ENCODE measurements around the gene RFPL3. TPM values are rescaled to one million over a fixed set of nuclear protein-coding genes. Genes with fewer than 3 reads are reported as not detected.

Gene RFPL3
- total and polyA plus RNA-seq, 10 of the 15 experiments (the other 5 are each of a cell fraction or from before 2014, with no cell fraction given), result not detected

DNA sequence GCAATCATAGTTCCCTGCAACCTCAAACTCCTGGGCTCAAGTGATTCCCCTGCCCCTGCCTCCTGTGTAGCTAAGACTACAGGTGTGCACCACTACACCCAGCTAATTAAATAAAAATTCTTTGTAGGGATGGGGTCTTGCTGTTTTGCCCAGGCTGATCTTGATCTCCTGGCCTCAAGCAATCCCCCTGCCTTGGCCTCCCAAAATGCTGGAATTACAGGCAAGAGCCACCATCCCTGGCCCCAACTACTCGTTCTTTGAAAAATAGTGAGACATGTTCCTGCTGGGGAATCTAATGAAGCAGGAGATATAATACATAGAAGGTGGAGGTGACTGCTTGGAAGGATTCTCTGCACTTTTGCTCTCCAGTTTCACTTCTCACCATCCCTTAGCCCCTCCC is 40.1 kb upstream of the RFPL3 start:
- DNase-seq (ENCODE audit: low read depth, low spot score) (no peak), FAIRE-seq (no peak), ATAC-seq (no peak)
- Histone ChIP-seq H3K27ac (ENCODE audit: control insufficient read depth, insufficient read depth) (no peak overlapping the region), H3K4me1 (ENCODE audit: control insufficient read depth, insufficient read depth, low read length) (no peaks in the 10 kb centered on the region), H3K36me3 (ENCODE audit: control insufficient read depth in 2 of 2, insufficient read depth in 2 of 2, low read length in 1 of 2) (no peaks in the 10 kb centered on the region), H3K79me2 (ENCODE audit: control insufficient read depth, insufficient read depth, low read length) (no peaks in the 10 kb centered on the region), H3K27me3 (replicated peaks in 1 of 2; ENCODE audit: control insufficient read depth in 2 of 2, insufficient read depth in 2 of 2, low read length in 1 of 2) (no peaks in the 10 kb centered on the region), H3K4me2 (ENCODE audit: control insufficient read depth, insufficient read depth) (no peak overlapping the region), H3K9me3 (replicated peaks; ENCODE audit: control insufficient read depth, insufficient read depth, low read length) (no peaks in the 10 kb centered on the region), H3K4me3 (no peak overlapping the region), H2AFZ (ENCODE audit: control insufficient read depth, low read depth, low read length) (no peak overlapping the region), H4K20me1 (ENCODE audit: control insufficient read depth, insufficient read depth) (no peaks in the 10 kb centered on the region), H3K9ac (ENCODE audit: control insufficient read depth, insufficient read depth, low read length) (no peak overlapping the region)
- BruUV-seq (replicated peaks), result no TSS peak
- ChIA-PET RAD21 (ENCODE audit: unreplicated experiment) (no interaction called here), CTCF (interaction anchor here (0.5 kb wide), 1 partner anchor 337 kb away, joined by 3 read pairs; no protein-coding TSS in a partner anchor), SMC1A (ENCODE audit: uncharacterized antibody, unreplicated experiment) (no interaction called here), POLR2A (no interaction called here)
- intact Hi-C loops (cut with micrococcal nuclease; ENCODE audit: unreplicated experiment), result no loop called here
- 0% methylated on average over 1 of the region's 1 CpG for WGBS (ENCODE audit: insufficient coverage, insufficient replicate concordance, low lambda C conversion rate, missing lambda C conversion rate)
- in situ Hi-C loops (cut with MboI), result no loop called here
- no peak for TF ChIP-seq USF1 (IDR thresholded peaks at IDR 0.05; ENCODE audit: borderline replicate concordance, extremely low read length, insufficient read depth, low read depth, low read length)
- TF ChIP-seq NBN (IDR thresholded peaks at IDR 0.05), result no peak
- TF ChIP-seq NFXL1 (IDR thresholded peaks at IDR 0.05; ENCODE audit: borderline replicate concordance), result no peak
- no peak for TF ChIP-seq SKIL (IDR thresholded peaks at IDR 0.05; ENCODE audit: low read depth, poor library complexity, severe bottlenecking)
- TF ChIP-seq, protein P1, sequence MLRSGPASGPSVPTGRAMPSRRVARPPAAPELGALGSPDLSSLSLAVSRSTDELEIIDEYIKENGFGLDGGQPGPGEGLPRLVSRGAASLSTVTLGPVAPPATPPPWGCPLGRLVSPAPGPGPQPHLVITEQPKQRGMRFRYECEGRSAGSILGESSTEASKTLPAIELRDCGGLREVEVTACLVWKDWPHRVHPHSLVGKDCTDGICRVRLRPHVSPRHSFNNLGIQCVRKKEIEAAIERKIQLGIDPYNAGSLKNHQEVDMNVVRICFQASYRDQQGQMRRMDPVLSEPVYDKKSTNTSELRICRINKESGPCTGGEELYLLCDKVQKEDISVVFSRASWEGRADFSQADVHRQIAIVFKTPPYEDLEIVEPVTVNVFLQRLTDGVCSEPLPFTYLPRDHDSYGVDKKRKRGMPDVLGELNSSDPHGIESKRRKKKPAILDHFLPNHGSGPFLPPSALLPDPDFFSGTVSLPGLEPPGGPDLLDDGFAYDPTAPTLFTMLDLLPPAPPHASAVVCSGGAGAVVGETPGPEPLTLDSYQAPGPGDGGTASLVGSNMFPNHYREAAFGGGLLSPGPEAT (IDR thresholded peaks at IDR 0.05; ENCODE audit: low read depth), result no peak
- TF ChIP-seq ATF2 (IDR thresholded peaks at IDR 0.05; ENCODE audit: low read length), result no peak
- TF ChIP-seq EP300 (IDR thresholded peaks at IDR 0.05; ENCODE audit: borderline replicate concordance in 1 of 2, control insufficient read depth in 1 of 2, low read depth in 2 of 2, low read length in 2 of 2), result no peak
- no peak for TF ChIP-seq CBX3 (IDR thresholded peaks at IDR 0.05; ENCODE audit: borderline replicate concordance, low read depth)
- TF ChIP-seq MEF2B (IDR thresholded peaks at IDR 0.05; ENCODE audit: partially characterized antibody, poor library complexity, severe bottlenecking), result no peak
- no peak for TF ChIP-seq NRF1 (conservative IDR thresholded peaks at IDR 0.05; ENCODE audit: low read depth, low read length)
- TF ChIP-seq, protein P2, sequence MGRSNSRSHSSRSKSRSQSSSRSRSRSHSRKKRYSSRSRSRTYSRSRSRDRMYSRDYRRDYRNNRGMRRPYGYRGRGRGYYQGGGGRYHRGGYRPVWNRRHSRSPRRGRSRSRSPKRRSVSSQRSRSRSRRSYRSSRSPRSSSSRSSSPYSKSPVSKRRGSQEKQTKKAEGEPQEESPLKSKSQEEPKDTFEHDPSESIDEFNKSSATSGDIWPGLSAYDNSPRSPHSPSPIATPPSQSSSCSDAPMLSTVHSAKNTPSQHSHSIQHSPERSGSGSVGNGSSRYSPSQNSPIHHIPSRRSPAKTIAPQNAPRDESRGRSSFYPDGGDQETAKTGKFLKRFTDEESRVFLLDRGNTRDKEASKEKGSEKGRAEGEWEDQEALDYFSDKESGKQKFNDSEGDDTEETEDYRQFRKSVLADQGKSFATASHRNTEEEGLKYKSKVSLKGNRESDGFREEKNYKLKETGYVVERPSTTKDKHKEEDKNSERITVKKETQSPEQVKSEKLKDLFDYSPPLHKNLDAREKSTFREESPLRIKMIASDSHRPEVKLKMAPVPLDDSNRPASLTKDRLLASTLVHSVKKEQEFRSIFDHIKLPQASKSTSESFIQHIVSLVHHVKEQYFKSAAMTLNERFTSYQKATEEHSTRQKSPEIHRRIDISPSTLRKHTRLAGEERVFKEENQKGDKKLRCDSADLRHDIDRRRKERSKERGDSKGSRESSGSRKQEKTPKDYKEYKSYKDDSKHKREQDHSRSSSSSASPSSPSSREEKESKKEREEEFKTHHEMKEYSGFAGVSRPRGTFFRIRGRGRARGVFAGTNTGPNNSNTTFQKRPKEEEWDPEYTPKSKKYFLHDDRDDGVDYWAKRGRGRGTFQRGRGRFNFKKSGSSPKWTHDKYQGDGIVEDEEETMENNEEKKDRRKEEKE (IDR thresholded peaks at IDR 0.05), result no peak
- TF ChIP-seq EGR1 (IDR thresholded peaks at IDR 0.05; ENCODE audit: borderline replicate concordance in 1 of 2, low read depth in 2 of 2, low read length in 2 of 2), result no peak
- no peak for TF ChIP-seq NR2F1 (conservative IDR thresholded peaks at IDR 0.05)
- TF ChIP-seq HDGF (IDR thresholded peaks at IDR 0.05), result no peak
- TF ChIP-seq MTA3 (IDR thresholded peaks at IDR 0.05; ENCODE audit: borderline replicate concordance, low read length), result no peak

Measured in GM12878 (cell line).